Chondrocyte (in vitro differentiated cells): ENCODE measurements around the gene GMPPA. TPM values are rescaled to one million over a fixed set of nuclear protein-coding genes. Genes with fewer than 3 reads are reported as not detected.
A peak's percentile ranks its signal among the peaks of the same experiment; 100 is the strongest.

Experiments
- DNase-seq: peaks from one replicate; pipeline ENCODE4 v3.0.0; 2021; ENCODE audit warnings: mixed read lengths, low spot score
- H3K27ac Mint-ChIP-seq: one replicate; pipeline ENCODE4 v1.8.0; 2021; ENCODE audit warnings: mild to moderate bottlenecking, moderate library complexity, mixed read lengths; ENCODE audit not compliant: unreplicated experiment
- H3K27me3 Mint-ChIP-seq: 2 replicates; pipeline ENCODE4 v1.8.0; 2021; ENCODE audit warnings: low read depth, mixed read lengths
- H3K36me3 Mint-ChIP-seq: 2 replicates; pipeline ENCODE4 v1.8.0; 2021; ENCODE audit warnings: low read depth, mixed read lengths
- H3K4me1 Mint-ChIP-seq: 2 replicates; pipeline ENCODE4 v1.8.0; 2021; ENCODE audit warnings: low read depth, mild to moderate bottlenecking, mixed read lengths
- H3K4me3 Mint-ChIP-seq: one replicate; pipeline ENCODE4 v1.8.0; 2021; ENCODE audit warnings: mild to moderate bottlenecking, moderate library complexity, mixed read lengths; ENCODE audit not compliant: unreplicated experiment
- H3K9me3 Mint-ChIP-seq: 2 replicates; pipeline ENCODE4 v1.8.0; 2021; ENCODE audit warnings: low read depth, mixed read lengths
- total RNA-seq: library from RNA; stranded (reverse); gene quantifications from 3 replicates; pipeline ENCODE4 v1.2.1, GENCODE V29; 2021
- TF ChIP-seq, protein P1 (sequence below): fragments of 200-600 bp; sonication (generic); IDR thresholded peaks from 2 replicates; pipeline ENCODE4 v1.5.0; 2021; ENCODE audit warnings: antibody characterized with exemption, mild to moderate bottlenecking, moderate library complexity

The GMPPA gene
- total RNA-seq, 1 donor from 2014 or later = 60.9 TPM

DNA sequence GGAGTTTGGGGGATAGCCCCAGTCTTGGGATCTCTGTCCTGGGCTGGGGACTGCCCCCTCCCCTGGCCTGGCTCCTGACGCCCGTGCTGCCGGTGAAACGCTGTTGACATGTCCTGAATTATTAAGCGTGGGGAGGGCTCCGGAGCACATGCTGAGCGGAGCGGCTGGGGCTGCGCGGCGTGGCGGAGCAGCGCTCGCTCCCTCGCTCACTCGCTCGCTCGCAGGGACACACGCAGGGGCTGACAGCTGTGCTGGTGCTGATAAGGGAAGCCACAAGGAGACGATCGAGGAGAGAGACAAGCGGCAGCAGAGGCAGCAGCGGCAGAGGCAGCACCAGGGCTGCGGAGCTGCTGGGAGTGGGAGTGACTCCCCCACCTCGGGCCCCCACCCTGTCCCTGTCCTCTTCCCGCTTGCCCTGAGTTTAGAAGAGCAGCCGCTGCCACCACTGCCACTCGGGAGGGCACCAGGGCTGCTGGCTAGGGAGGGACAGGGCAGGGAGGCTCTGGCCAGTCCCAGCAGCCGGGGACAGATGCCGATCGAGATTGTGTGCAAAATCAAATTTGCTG, 15.6 kb downstream of the GMPPA start, which contains the start of gene ASIC4:
ASIC4 (plus strand) TSS at position 287 of the 566 bp plus-strand sequence; CDS start at position 530, 243 bp downstream.
- Mint-ChIP-seq H3K36me3 (no peaks in the 10 kb centered on the region), H3K4me1 (peaks cover 27% of the 10 kb centered on the region), H3K4me3 (peak within 1 kb of the TSS; percentile 35), H3K27ac (peak within 1 kb of the TSS; percentile 66), H3K9me3 (no peaks in the 10 kb centered on the region), H3K27me3 (peaks cover 62% of the 10 kb centered on the region)
- TF ChIP-seq, protein P1, sequence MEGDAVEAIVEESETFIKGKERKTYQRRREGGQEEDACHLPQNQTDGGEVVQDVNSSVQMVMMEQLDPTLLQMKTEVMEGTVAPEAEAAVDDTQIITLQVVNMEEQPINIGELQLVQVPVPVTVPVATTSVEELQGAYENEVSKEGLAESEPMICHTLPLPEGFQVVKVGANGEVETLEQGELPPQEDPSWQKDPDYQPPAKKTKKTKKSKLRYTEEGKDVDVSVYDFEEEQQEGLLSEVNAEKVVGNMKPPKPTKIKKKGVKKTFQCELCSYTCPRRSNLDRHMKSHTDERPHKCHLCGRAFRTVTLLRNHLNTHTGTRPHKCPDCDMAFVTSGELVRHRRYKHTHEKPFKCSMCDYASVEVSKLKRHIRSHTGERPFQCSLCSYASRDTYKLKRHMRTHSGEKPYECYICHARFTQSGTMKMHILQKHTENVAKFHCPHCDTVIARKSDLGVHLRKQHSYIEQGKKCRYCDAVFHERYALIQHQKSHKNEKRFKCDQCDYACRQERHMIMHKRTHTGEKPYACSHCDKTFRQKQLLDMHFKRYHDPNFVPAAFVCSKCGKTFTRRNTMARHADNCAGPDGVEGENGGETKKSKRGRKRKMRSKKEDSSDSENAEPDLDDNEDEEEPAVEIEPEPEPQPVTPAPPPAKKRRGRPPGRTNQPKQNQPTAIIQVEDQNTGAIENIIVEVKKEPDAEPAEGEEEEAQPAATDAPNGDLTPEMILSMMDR = no peak
- no peak for DNase-seq

DNA sequence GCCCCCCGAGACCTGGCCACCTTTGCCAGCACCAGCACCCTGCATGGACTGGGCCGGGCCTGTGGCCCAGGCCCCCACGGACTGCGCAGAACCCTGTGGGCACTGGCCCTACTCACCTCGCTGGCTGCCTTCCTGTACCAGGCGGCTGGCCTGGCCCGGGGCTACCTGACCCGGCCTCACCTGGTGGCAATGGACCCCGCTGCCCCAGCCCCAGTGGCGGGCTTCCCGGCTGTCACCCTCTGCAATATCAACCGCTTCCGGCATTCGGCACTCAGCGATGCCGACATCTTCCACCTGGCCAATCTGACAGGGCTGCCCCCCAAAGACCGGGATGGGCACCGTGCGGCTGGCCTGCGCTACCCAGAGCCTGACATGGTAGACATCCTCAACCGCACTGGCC, 16.1 kb downstream of the GMPPA start:
- DNase-seq = no peak
- no peak overlapping the region for H3K4me3 Mint-ChIP-seq
- H3K27me3 Mint-ChIP-seq = peaks cover 62% of the 10 kb centered on the region
- H3K27ac Mint-ChIP-seq = no peak overlapping the region
- TF ChIP-seq, protein P1 = no peak
- no peaks in the 10 kb centered on the region for H3K9me3 Mint-ChIP-seq
- no peaks in the 10 kb centered on the region for H3K36me3 Mint-ChIP-seq
- H3K4me1 Mint-ChIP-seq = peaks cover 22% of the 10 kb centered on the region

DNA sequence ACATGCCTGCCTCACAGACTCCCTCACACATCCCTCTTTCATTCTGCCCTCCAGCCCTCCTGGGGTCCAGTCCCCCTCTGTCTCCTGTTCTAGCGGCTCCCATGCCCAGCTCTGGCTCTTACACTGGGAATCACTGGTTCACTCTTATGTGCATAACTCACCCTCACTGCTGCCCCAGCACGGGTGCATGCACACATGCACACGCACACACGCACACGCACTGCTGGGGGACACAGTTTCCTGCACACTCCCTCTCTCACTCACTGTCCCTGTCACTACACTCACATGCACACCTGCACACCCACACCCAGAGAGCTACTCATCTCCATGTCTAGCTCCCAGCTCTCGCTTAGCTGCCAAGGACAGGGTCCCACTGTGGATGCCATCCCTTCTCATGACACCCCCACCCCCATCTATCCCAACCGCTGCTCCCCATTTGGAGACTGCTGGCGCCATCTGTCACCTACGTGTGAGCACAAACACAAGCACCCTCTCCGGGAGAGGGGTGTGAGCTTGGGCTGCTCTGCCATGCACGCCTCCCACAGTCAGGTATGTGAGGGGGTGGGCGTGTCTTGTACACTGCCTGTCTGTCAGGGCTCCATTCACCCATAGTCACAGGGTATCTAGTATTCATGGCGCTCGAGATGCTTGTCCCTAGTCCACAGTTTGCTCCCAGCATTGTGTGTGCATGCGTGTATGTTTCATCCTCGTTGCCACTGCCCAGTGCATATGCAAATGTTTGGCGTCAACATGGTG, 17.4 kb downstream of the GMPPA start:
- TF ChIP-seq, protein P1 = no peak
- no peak overlapping the region for H3K27ac Mint-ChIP-seq

DNA sequence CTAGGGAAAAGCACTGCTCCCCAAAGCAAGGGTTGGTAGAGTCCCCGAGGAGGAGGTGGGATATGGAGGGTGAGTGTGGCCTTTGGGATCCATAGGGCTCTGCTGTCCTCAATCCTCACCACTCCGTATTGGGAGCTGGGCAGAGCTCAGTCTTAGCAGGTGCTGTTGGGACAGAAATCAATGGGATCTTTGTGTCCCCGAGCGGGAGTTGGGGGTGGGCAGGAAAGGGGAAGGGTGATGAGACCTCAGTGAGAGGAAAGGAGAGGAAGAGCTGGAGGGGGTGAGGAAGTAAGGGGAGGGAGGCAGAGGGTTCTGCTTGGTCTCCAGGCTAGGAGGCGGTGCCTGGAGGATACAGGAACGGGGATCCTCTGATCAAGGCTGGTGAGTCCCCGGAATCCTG, 18.2 kb downstream of the GMPPA start:
- TF ChIP-seq, protein P1 = no peak
- DNase-seq = no peak
- no peak overlapping the region for H3K27ac Mint-ChIP-seq
- no peaks in the 10 kb centered on the region for H3K9me3 Mint-ChIP-seq
- H3K36me3 Mint-ChIP-seq = no peaks in the 10 kb centered on the region
- H3K4me1 Mint-ChIP-seq = peaks cover 28% of the 10 kb centered on the region
- H3K27me3 Mint-ChIP-seq = peaks cover 49% of the 10 kb centered on the region
- H3K4me3 Mint-ChIP-seq = no peak overlapping the region

More for the DNA sequence above, 17.4 kb downstream of the GMPPA start:
- no peaks in the 10 kb centered on the region for H3K9me3 Mint-ChIP-seq
- no peak overlapping the region for H3K4me3 Mint-ChIP-seq
- peaks cover 55% of the 10 kb centered on the region for H3K27me3 Mint-ChIP-seq
- H3K36me3 Mint-ChIP-seq = no peaks in the 10 kb centered on the region
- H3K4me1 Mint-ChIP-seq = peaks cover 20% of the 10 kb centered on the region
- no peak for DNase-seq

DNA sequence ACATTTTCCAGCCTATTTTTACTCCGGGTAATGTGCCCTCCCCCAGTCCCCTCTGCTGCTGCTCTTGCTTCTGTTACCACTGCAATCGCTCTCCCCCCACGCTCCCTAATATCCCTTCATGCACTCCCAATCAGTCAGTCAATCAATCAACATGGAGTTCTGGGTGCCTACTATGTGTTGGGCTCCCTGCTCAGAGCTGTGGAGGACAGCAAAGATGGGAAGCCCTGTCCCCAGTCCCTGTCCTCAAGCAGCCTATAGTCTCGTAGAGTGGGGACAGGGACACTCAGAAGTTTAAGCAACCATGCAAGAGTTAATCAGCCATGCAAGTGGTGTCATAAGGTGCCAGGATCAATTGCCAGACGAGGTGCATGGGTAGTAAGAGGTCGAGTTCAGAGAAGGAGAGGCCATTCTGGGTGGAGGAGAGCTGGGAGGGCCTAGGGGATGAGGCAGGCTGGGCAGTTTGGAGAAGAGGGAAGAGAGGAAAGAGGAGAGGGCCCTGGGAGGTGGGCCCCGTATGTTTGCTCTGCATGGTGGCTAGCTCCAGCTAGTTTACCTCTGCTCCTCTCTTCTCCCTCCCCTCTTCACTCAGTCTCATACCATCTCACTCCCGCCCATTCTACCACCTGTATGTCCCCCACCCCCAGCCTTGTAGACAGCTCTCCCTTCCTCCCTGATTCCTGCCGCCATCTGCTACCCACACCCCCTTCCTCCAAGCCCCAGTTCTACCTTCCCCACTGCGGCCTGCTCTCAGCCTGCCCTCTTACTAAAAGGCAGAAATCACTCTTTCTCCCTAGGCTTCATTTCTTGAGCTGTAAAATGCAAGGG, 19.5 kb downstream of the GMPPA start:
- Mint-ChIP-seq H3K27ac (no peak overlapping the region), H3K27me3 (peaks cover 42% of the 10 kb centered on the region), H3K4me1 (peaks cover 31% of the 10 kb centered on the region), H3K4me3 (no peak overlapping the region), H3K36me3 (no peaks in the 10 kb centered on the region), H3K9me3 (no peaks in the 10 kb centered on the region)
- TF ChIP-seq, protein P1 = no peak
- DNase-seq = no peak
